GM18951 (cell line): ENCODE measurements around the gene IZUMO4.

Experiments
- POLR2A ChIP-seq: IDR thresholded peaks from 4 replicates; pipeline ENCODE4 v1.6.1; 2011; ENCODE audit warnings: mild to moderate bottlenecking; ENCODE audit not compliant: insufficient read length, insufficient read depth; ENCODE audit errors: extremely low read depth
- in situ Hi-C: fragments of 300-500 bp; cut with MboI; formaldehyde crosslinking; loops from one replicate; pipeline ENCODE4 v1.12.0; 2022; ENCODE audit warnings: low sequenced_read_pairs, mixed read lengths, inconsistent platforms; ENCODE audit not compliant: unreplicated experiment

IZUMO4 gene

DNA sequence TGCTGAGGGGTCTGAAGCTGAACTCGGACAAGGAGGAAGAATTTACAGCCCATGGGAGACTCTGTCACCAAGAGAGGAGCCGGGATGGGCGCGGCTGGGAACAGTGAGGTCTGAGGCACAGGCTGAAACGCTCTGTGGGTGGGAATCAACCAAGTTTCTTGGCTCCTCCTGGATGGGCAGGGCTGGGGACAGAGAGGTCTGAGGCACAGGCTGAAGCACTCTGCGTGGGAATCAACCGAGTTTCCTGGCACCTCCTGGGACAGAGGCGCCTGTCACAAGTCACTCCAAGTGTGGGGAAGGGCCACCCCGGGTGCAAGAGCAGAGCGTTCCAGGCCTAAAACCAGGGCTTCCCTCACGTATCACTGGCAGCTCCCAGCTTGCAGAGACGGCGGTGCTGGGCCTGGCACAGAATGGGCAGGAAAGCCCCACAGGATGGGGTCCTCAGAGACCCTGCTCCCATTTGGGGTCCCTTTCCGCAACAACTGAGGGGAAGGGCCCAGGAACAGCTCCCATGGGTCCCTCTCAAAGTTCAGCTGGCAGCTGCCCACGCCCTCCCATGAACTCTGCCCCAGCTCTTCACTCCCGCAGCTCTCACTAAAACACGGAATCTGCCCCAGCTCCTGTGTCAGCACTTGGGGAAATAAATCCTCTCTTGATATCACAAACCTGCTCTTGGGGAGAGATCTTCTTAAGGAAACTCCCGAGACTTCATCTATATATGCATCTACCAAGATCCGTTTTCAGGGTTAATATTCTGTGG, 36.2 kb downstream of the IZUMO4 start:
- no peak for TF ChIP-seq POLR2A
- in situ Hi-C loops = no loop called here

DNA sequence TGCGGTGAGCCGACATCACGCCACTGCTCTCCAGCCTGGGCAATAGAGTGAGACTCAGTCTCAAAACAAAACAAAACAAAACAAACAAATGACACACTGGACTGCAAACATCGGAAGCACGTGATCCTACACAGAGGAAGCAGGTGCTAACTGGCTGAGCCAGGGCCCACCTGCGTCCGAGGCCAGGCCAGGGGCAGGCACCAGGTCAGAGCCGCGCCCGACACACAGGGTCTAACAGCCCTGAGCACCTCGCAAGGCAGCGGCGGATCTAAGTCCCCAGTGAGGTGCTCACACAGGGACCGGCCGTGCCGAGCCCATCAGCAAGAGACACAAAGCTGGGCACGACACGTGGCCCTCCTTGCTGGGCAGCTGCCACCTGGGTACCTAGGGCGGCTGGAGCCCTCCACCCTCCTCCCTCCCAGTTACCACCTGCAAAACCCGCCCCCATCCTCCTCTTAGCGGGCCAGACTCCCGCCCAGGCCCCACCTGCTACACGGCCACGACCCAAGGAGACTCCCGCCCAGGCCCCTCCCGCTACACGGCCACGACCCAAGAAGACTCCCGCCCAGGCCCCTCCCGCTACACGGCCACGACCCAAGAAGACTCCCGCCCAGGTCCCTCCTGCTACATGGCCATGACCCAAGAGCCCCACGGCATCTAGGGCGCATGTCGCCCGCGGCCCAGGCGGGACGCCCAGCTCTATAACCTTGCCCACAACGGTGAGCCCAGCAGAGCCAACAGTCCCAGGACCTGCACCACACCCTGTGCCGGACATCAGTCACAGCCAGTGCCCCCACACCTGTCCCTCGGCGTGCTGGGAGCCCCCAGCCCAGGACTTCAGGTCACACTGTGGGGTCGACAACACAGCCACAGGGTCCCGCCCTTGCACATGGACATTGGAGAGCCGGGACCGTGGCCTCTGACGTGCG, 39.0 kb downstream of the IZUMO4 start:
- in situ Hi-C loops = no loop called here
- TF ChIP-seq POLR2A = no peak

DNA sequence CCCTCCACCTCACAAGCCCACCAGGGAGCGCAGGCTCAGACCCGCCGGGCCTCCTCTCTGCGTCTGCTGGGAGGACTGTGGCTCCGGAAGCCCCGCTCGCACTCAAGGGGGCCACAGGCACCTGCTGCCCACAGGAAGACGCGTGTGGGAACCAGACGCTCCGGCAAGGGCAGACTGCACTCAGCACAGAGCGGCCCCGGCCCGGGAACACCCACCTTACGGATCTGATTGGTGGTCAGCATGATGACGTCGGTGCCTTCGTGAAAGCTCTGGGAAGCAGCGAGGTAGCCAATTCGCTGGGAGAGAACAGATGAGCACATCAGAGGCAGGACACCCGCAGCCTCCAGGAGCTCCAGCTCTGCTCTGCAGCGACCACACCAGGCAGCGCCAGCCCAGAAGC, 40.1 kb downstream of the IZUMO4 start:
- in situ Hi-C loops = no loop called here
- no peak for TF ChIP-seq POLR2A

DNA sequence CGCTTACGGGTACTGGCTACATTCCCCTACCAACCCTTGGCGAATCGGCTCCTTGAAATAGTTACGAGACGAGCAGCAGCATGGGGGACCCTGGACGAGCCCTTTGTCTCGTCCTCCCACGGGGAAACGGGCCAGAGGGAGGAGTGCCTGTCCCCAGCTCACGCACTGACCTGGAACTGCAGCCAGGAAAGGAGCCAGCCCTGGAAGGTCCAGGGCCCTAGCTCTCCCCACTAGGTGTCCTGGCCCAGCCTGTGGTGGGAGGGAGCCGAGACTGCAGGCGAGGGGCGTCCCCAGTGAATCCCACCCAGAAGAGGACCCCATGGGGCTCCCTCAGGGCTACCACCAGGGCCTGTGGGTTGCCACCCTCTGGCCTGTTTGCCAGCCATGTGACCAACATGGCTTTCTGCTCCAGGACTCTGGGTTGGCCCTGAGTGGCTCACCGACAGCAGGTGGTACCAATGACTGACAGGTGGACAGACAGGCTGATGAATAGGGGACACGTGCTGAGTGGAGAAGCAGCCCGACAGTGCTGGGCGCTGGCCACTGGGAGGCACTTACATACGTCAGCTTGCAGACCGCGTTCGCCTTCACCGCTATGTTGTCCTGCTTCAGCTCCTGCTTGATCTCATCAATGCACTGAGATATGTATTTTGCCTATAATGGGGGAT, 41.5 kb downstream of the IZUMO4 start:
- in situ Hi-C loops = no loop called here
- TF ChIP-seq POLR2A = no peak

DNA sequence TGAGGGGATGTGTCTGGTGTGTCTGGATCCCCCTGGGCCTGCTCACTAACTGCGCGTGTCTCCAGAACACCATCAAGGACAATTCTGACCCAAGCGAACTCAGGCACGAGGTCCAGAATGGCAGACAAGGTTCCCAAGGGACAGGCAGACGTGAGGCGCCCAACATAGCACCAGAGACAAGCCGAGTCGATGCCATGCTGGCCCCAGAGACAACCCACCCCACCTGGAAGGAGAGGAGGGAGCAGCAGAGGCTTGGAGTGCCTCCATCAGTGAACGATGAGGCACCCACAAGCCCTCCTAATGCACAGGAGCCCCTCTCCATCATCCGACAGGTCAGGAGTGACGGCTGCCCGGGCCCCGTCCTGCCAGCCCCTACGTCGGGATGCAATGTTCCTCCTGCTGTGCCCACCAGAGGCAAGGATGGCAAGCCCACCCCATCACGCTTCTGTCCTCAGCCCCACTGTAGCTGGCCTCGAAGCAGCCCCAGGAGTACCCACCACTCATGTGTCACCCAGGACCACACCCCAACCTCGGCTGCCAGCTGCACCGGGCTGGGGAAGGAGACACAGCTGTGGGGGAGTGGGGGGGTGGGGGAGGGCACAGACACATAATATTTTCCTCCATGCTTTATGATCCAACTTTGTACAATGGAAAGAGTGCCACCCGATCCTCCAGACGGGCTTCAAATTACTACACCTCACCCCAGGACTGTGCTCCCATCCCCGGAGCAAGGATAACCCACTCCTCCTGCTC, 42.8 kb downstream of the IZUMO4 start:
- in situ Hi-C loops = no loop called here
- no peak for TF ChIP-seq POLR2A

DNA sequence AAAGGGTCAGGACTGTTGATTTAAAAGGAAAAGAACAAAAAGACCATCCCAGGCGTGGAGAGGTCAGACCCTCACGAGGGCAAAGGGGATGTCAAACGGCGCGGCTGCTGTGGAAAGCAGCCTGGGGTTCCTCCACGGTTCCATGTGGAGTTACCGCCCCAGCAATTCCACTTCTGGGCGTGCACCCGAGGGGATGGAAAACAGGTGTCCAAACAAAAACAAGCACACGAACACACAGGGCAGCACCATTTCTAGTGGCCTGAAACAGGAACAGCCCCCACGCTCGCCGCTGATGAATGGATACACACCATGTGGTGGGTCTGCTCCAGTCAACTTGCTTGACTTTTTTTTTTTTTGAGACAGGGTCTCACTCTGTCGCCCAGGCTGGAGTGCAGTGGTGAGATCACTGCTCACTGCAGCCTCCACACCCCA, 43.4 kb downstream of the IZUMO4 start:
- in situ Hi-C loops = no loop called here
- TF ChIP-seq POLR2A = no peak

DNA sequence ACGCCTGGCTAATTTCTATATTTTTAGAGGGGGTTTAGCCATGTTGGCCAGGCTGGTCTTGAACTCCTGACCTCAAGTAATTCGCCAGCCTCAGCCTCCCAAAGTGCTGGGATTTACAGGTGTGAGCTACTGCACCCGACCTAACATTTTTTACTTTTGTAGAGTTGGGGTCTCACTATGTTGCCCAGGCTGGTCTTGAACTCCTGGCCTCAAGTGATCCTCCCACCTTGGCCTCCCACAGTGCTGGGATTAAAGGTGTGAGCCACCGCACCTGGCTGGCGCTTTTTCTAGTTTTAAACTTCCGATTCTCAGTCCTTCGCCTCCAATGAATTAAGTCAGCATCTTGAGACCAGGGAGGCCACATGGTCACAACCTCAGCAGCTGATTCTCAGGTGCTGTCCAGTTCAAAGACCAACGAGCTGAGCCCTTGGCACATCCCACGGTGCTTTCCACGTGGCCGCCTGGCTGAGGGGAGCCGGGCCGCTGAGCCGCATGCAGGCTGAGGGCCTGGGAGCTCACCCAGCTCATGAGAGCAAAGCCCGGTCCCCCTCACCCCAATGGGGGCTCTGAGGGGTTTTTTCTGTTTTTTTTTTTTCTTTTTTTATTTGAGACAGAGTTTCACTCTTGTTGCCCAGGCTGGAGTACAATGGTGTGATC, 45.6 kb downstream of the IZUMO4 start:
- in situ Hi-C loops = no loop called here
- no peak for TF ChIP-seq POLR2A

DNA sequence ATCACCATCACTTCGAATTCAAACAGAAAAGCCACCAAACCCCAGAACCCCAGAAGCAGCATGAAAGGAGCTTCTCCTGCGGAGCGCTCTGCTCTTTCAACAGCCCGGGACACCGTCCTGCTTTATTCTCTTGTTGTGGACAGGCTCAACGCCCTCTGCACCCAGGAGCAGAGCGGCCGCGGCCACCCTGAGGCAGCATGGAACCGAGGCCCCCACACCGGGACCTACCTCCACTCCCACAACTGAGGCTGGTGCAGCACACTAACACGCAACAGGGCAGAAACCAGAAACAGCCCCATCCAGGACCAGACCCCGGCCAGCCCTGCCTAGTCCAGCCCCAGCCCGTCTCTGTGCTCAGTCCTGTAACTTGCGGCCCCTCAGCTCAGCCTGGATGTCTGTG, 47.5 kb downstream of the IZUMO4 start:
- in situ Hi-C loops = no loop called here
- no peak for TF ChIP-seq POLR2A

GRCh38 chr19:2145831-2146241, 49.1 kb downstream of the IZUMO4 start:
- in situ Hi-C loops = no loop called here
- no peak for TF ChIP-seq POLR2A

DNA sequence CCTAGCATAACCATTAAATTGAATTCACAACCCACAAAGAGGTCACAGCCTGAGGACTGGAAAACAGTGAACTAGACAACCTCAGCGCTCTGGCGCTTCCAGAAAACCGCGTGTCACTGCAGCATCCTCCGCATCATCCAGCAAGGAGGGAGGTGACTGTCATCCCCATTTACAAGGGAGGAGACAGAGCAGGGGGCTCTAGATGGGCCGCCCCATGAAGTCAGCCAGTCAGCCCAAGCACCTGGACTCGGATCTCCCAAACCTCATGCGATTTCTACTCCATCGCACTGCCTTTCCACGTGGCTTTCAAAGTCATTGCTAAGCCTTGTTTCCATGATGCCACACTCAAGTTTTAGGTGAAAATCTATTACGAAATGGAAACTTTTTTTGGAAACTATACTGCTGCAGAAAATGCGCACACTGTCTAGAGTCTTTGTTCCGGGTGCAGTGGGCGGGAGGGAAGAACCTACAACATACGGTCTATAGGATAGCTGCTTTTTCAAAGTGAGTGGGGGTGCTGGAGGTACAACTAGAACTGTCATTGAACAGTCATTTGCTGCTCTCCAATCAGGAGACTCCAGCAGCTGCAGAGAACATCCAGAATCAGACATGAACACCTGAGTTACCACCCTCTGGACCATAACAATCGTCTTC, 51.9 kb downstream of the IZUMO4 start:
- in situ Hi-C loops = no loop called here
- no peak for TF ChIP-seq POLR2A
